ENCODE data around the gene PCNA. TPM values are rescaled to one million over a fixed set of nuclear protein-coding genes. Genes with fewer than 3 reads are reported as not detected.

PCNA gene
- total and polyA plus RNA-seq, 2 donors (not counting 1 experiment from before 2014, with no cell fraction given) = 75.6 to 144 TPM

DNA sequence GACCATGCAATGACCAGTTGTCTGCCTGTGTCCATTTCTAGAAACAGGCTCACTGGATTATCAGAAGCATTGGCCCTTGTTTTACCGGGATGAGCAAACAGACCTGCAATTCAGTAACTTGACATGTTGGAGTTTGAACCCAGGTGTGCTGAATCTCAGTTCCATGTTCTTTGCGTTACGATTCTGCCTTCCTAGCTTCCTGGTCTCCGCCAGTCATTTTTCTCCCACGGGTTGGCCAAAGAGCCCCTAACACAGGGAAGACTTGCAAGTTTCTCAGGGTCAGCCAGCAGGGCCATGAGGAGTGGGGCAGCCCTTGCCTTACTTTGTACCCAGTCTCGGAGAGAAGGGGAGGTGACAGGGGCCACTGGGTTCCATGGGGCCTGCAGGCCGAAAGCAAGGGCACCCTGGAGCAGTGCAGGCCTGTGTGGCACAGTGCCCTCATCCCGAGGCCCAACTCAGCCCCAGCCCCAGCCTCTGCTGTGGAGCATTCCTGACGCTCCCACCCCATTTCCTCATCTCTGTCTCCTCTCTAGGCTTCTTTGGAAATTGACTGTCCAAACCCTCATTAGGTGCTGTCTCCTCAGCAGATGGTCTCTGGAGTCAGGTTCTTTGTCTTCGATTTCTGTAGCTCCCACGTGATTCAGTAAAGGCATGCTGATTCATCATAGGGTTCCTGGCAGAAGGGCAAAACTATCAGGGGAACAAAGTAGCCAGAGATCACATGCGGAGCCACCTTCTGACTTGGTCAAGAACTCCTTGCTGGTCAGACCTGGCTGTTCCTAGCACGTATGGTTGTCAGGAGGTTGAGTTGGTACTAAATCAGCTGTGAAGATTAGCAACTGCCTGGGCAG, 30.7 kb upstream of the PCNA start:
- no peak for TF ChIP-seq EZH2 (IDR thresholded peaks at IDR 0.05; ENCODE audit: low read length, missing control alignments)
- TF ChIP-seq, protein P1, sequence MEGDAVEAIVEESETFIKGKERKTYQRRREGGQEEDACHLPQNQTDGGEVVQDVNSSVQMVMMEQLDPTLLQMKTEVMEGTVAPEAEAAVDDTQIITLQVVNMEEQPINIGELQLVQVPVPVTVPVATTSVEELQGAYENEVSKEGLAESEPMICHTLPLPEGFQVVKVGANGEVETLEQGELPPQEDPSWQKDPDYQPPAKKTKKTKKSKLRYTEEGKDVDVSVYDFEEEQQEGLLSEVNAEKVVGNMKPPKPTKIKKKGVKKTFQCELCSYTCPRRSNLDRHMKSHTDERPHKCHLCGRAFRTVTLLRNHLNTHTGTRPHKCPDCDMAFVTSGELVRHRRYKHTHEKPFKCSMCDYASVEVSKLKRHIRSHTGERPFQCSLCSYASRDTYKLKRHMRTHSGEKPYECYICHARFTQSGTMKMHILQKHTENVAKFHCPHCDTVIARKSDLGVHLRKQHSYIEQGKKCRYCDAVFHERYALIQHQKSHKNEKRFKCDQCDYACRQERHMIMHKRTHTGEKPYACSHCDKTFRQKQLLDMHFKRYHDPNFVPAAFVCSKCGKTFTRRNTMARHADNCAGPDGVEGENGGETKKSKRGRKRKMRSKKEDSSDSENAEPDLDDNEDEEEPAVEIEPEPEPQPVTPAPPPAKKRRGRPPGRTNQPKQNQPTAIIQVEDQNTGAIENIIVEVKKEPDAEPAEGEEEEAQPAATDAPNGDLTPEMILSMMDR (conservative IDR thresholded peaks at IDR 0.05 in 1 of 2, IDR thresholded peaks at IDR 0.05 in 1 of 2; ENCODE audit: low read depth in 1 of 2, low read length in 2 of 2) = no peak
- Histone ChIP-seq H3K27me3 (ENCODE audit: control insufficient read depth, insufficient read depth, low read length) (no peaks in the 10 kb centered on the region), H3K4me2 (ENCODE audit: extremely low read depth, insufficient read depth, low read length) (no peak overlapping the region), H3K27ac (ENCODE audit: insufficient read depth, low read length) (no peak overlapping the region), H3K9ac (ENCODE audit: insufficient read depth, low read length) (no peak overlapping the region), H3K4me3 (replicated peaks in 1 of 4; ENCODE audit: control extremely low read depth in 1 of 4, insufficient read depth in 1 of 4, low read depth in 3 of 4, low read length in 4 of 4) (no peak overlapping the region), H3K36me3 (ENCODE audit: control insufficient read depth, insufficient read depth, low read length) (no peaks in the 10 kb centered on the region), H3K9me3 (ENCODE audit: control insufficient read depth, insufficient read depth, low read depth, low read length) (no peaks in the 10 kb centered on the region), H2AFZ (ENCODE audit: low read length) (no peak overlapping the region), H4K20me1 (ENCODE audit: control insufficient read depth, extremely low read depth, insufficient read depth, low read length) (no peaks in the 10 kb centered on the region), H3K4me1 (ENCODE audit: control insufficient read depth, extremely low read depth, insufficient read depth, low read length) (peaks cover 9% of the 10 kb centered on the region), H3K79me2 (ENCODE audit: control insufficient read depth, insufficient read depth, low read length) (peaks cover 33% of the 10 kb centered on the region)
- DNase-seq (ENCODE audit: low read depth in 2 of 2) = peak; percentile 37 to 69

DNA sequence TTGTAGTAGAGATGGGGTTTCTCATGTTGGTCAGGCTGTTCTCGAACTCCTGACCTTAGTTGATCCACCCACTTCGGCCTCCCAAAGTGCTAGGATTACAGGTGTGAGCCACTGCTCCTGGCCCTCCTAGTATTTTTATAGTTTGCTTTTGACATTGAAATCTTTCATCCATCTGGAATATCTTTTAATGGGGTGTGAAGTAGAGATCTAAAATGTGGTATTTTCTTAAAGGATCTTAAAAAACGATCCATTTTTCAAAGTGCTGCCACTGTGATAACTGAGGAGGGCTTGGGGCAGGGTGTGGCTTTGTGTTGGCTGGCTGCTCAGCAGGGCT, 30.1 kb upstream of the PCNA start:
- Histone ChIP-seq H3K27ac (ENCODE audit: insufficient read depth, low read length) (no peak overlapping the region), H3K4me2 (ENCODE audit: extremely low read depth, insufficient read depth, low read length) (no peak overlapping the region), H3K27me3 (ENCODE audit: control insufficient read depth, insufficient read depth, low read length) (no peaks in the 10 kb centered on the region), H3K9ac (ENCODE audit: insufficient read depth, low read length) (no peak overlapping the region), H3K79me2 (ENCODE audit: control insufficient read depth, insufficient read depth, low read length) (peaks cover 31% of the 10 kb centered on the region), H3K4me1 (ENCODE audit: control insufficient read depth, extremely low read depth, insufficient read depth, low read length) (peaks cover 9% of the 10 kb centered on the region), H3K4me3 (replicated peaks in 1 of 4; ENCODE audit: control extremely low read depth in 1 of 4, insufficient read depth in 1 of 4, low read depth in 3 of 4, low read length in 4 of 4) (no peak overlapping the region), H4K20me1 (ENCODE audit: control insufficient read depth, extremely low read depth, insufficient read depth, low read length) (no peaks in the 10 kb centered on the region), H3K9me3 (ENCODE audit: control insufficient read depth, insufficient read depth, low read depth, low read length) (no peaks in the 10 kb centered on the region), H3K36me3 (ENCODE audit: control insufficient read depth, insufficient read depth, low read length) (no peaks in the 10 kb centered on the region), H2AFZ (ENCODE audit: low read length) (no peak overlapping the region)
- TF ChIP-seq EZH2 (IDR thresholded peaks at IDR 0.05; ENCODE audit: low read length, missing control alignments) = no peak
- no peak for DNase-seq (ENCODE audit: low read depth in 2 of 2)

DNA sequence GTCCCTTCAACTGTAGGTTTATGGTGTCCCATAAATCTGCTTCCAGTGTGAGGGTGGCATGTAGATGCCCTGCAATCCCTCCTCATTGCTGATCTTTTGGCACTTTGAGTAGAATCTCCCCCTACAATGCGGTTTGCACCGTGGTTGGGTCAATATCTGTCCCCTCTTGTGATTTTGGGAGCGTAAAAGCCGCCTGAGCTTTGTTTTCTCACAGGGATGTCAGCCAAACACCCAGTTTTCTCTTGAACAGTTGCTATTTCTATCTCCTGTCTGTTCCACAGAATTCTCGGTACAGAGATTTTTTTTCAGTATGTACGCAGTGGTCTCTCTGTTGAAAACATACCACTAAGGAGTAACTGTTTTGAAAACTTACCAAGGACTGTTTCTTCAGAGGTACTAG, 28.8 kb upstream of the PCNA start:
- Histone ChIP-seq H4K20me1 (ENCODE audit: control insufficient read depth, extremely low read depth, insufficient read depth, low read length) (no peaks in the 10 kb centered on the region), H3K4me3 (replicated peaks in 1 of 4; ENCODE audit: control extremely low read depth in 1 of 4, insufficient read depth in 1 of 4, low read depth in 3 of 4, low read length in 4 of 4) (no peak overlapping the region), H2AFZ (ENCODE audit: low read length) (no peak overlapping the region), H3K36me3 (ENCODE audit: control insufficient read depth, insufficient read depth, low read length) (no peaks in the 10 kb centered on the region), H3K9ac (ENCODE audit: insufficient read depth, low read length) (no peak overlapping the region), H3K9me3 (ENCODE audit: control insufficient read depth, insufficient read depth, low read depth, low read length) (no peaks in the 10 kb centered on the region), H3K27me3 (ENCODE audit: control insufficient read depth, insufficient read depth, low read length) (no peaks in the 10 kb centered on the region), H3K4me2 (ENCODE audit: extremely low read depth, insufficient read depth, low read length) (no peak overlapping the region), H3K79me2 (ENCODE audit: control insufficient read depth, insufficient read depth, low read length) (peaks cover 27% of the 10 kb centered on the region), H3K27ac (ENCODE audit: insufficient read depth, low read length) (no peak overlapping the region), H3K4me1 (ENCODE audit: control insufficient read depth, extremely low read depth, insufficient read depth, low read length) (peaks cover 9% of the 10 kb centered on the region)
- no peak for TF ChIP-seq EZH2 (IDR thresholded peaks at IDR 0.05; ENCODE audit: low read length, missing control alignments)
- TF ChIP-seq, protein P1 (conservative IDR thresholded peaks at IDR 0.05 in 1 of 2, IDR thresholded peaks at IDR 0.05 in 1 of 2; ENCODE audit: low read depth in 1 of 2, low read length in 2 of 2) = no peak
- DNase-seq (ENCODE audit: low read depth in 2 of 2) = no peak
